GM19351 (cell line): Measurements from ENCODE around the gene AP2M1.
A peak's percentile ranks its signal among the peaks of the same experiment; 100 is the strongest.

Experiments used
- ATAC-seq: cut with Tn5 transposase; IDR thresholded peaks from one replicate; pipeline ENCODE4 v1.9.1; 2021; ENCODE audit warnings: mild to moderate bottlenecking, moderate library complexity; ENCODE audit not compliant: unreplicated experiment

Gene AP2M1

GRCh38 chr3:184177767-184178306, 3.2 kb downstream of the AP2M1 start:
- no peak for ATAC-seq

- ATAC-seq, result no peak
Measured at GRCh38 chr3:184178521-184179138, 4.0 kb downstream of the AP2M1 start.

GRCh38 chr3:184180165-184180564, 5.5 kb downstream of the AP2M1 start:
- no peak for ATAC-seq

- ATAC-seq, result no peak
Measured at GRCh38 chr3:184181596-184181995, 6.9 kb downstream of the AP2M1 start.

- ATAC-seq, result no peak
Measured at GRCh38 chr3:184183679-184184078, 9.0 kb downstream of the AP2M1 start.

- no peak for ATAC-seq
Measured at GRCh38 chr3:184184546-184185230, 10.0 kb downstream of the AP2M1 start.

GRCh38 chr3:184185461-184186183, 11.0 kb downstream of the AP2M1 start:
- peak; percentile 89 for ATAC-seq

GRCh38 chr3:184186184-184186901, 11.7 kb downstream of the AP2M1 start, which contains the start of gene ABCF3:
TSS of gene ABCF3 (plus strand) at chr3:184186199. CDS start at chr3:184186208, 9 bp downstream.
- ATAC-seq, result peak; percentile 29

GRCh38 chr3:184186902-184187207, 12.2 kb downstream of the AP2M1 start:
- no peak for ATAC-seq

GRCh38 chr3:184188080-184188479, 13.4 kb downstream of the AP2M1 start:
- no peak for ATAC-seq

- no peak for ATAC-seq
Measured at GRCh38 chr3:184189421-184189820, 14.8 kb downstream of the AP2M1 start.

- ATAC-seq, result no peak
Measured at GRCh38 chr3:184192889-184193288, 18.2 kb downstream of the AP2M1 start.

GRCh38 chr3:184193991-184194539, 19.4 kb downstream of the AP2M1 start:
- no peak for ATAC-seq

- no peak for ATAC-seq
Measured at GRCh38 chr3:184196536-184196935, 21.9 kb downstream of the AP2M1 start.

GRCh38 chr3:184198509-184198908, 23.9 kb downstream of the AP2M1 start:
- ATAC-seq, result no peak

- ATAC-seq, result no peak
Measured at GRCh38 chr3:184200825-184201224, 26.2 kb downstream of the AP2M1 start.

- ATAC-seq, result no peak
Measured at GRCh38 chr3:184203526-184203925, 28.9 kb downstream of the AP2M1 start.

GRCh38 chr3:184209146-184209923, 34.7 kb downstream of the AP2M1 start:
- no peak for ATAC-seq

GRCh38 chr3:184211297-184211696, 36.6 kb downstream of the AP2M1 start:
- ATAC-seq, result no peak

GRCh38 chr3:184211718-184212117, 37.1 kb downstream of the AP2M1 start:
- no peak for ATAC-seq
